HepG2 (cell line): ENCODE data around the gene ABCD1. TPM values are rescaled to one million over a fixed set of nuclear protein-coding genes. Genes with fewer than 3 reads are reported as not detected.

ENCODE experiments used
- FLYWCH1 ChIP-seq: sonication (generic); formaldehyde crosslinking; IDR thresholded peaks from 2 replicates; pipeline ENCODE4 v1.8.1; 2023; ENCODE audit warnings: mild to moderate bottlenecking, missing genetic modification reagents
- JARID2 ChIP-seq: sonication (generic); formaldehyde crosslinking; IDR thresholded peaks from 2 replicates; pipeline ENCODE4 v1.8.1; 2023; ENCODE audit warnings: missing genetic modification reagents, inconsistent platforms; ENCODE audit not compliant: insufficient replicate concordance
- MTF2 ChIP-seq: sonication (generic); formaldehyde crosslinking; IDR thresholded peaks from 2 replicates; pipeline ENCODE4 v1.5.0; 2020; ENCODE audit warnings: missing genetic modification reagents, borderline replicate concordance
- NCOA1 ChIP-seq: sonication (generic); formaldehyde crosslinking; IDR thresholded peaks from 2 replicates; pipeline ENCODE4 v1.9.0; 2021; ENCODE audit warnings: missing genetic modification reagents
- PRPF4 ChIP-seq: fragments of 200-400 bp; formaldehyde crosslinking; IDR thresholded peaks from 2 replicates; pipeline ENCODE4 v1.6.1; 2016; ENCODE audit warnings: low read length, low read depth; ENCODE audit not compliant: poor library complexity, severe bottlenecking
- SP140L ChIP-seq: sonication (generic); formaldehyde crosslinking; IDR thresholded peaks from 2 replicates; pipeline ENCODE4 v1.4.0; 2020; ENCODE audit warnings: missing genetic modification reagents, borderline replicate concordance
- SP4 ChIP-seq: sonication (generic); formaldehyde crosslinking; IDR thresholded peaks from 2 replicates; pipeline ENCODE4 v1.8.1; 2023; ENCODE audit warnings: mild to moderate bottlenecking, missing genetic modification reagents
- SUZ12 ChIP-seq: fragments of 150-350 bp; IDR thresholded peaks from 2 replicates; pipeline ENCODE4 v1.6.1; 2014; ENCODE audit warnings: low read depth, low read length
- ZBTB3 ChIP-seq: sonication (generic); formaldehyde crosslinking; IDR thresholded peaks from 2 replicates; pipeline ENCODE4 v1.4.0; 2020; ENCODE audit warnings: low read depth, mild to moderate bottlenecking, moderate library complexity, missing genetic modification reagents, borderline replicate concordance
- ZNF777 ChIP-seq: sonication (generic); formaldehyde crosslinking; IDR thresholded peaks from 2 replicates; pipeline ENCODE4 v1.4.0; 2020; ENCODE audit warnings: missing genetic modification reagents
- polyA plus RNA-seq, 8 experiments: library from polyadenylated mRNA; depleted of rRNA in 3 of 8; stranded (reverse) in 7 of 8; unstranded in 1 of 8; fragments of >200 nt; fragmentation: Illumina TruSeq in 4 of 8; extraction: Trizol in 4 of 8; gene quantifications; 2 replicates each; pipeline versions ENCODE4 v1.2.1 to v1.2.3, GENCODE V29; 2011 to 2016; ENCODE audit warnings: low read depth in 4 of 8, missing spikeins in 1 of 8, mixed read lengths in 1 of 8; ENCODE audit not compliant: insufficient read depth in 1 of 8
- total RNA-seq, 5 experiments: library from RNA; depleted of rRNA; stranded (reverse); fragments of >200 nt; fragmentation: Illumina TruSeq; extraction: Trizol; gene quantifications; 2 replicates each; pipeline ENCODE4 v1.2.3, GENCODE V29; 2016; ENCODE audit warnings: low read depth in 1 of 5
- TF ChIP-seq, protein P1 (sequence below): sonication (generic); formaldehyde crosslinking; IDR thresholded peaks from 2 replicates; pipeline ENCODE4 v1.8.1; 2023; ENCODE audit warnings: missing genetic modification reagents, inconsistent platforms, borderline replicate concordance
- TF ChIP-seq, protein P2 (sequence below): sonication (generic); formaldehyde crosslinking; IDR thresholded peaks from 2 replicates; pipeline ENCODE4 v1.8.0; 2023; ENCODE audit warnings: mild to moderate bottlenecking, missing genetic modification reagents
- TF ChIP-seq, protein P3 (sequence below): IDR thresholded peaks from 2 replicates; pipeline ENCODE4 v1.6.1; 2016
- TF ChIP-seq, protein P4 (sequence below): sonication (generic); formaldehyde crosslinking; conservative IDR thresholded peaks from 2 replicates; pipeline ENCODE4 v1.8.0; 2022; ENCODE audit warnings: mild to moderate bottlenecking, moderate library complexity, missing genetic modification reagents
- TF ChIP-seq, protein P5 (sequence below), 2 experiments: sonication (generic) in 1 of 2; formaldehyde crosslinking in 1 of 2; IDR thresholded peaks; 2 replicates each; pipeline versions ENCODE4 v1.4.0 to v1.6.1; 2016 to 2020; ENCODE audit warnings: borderline replicate concordance in 1 of 2, low read depth in 1 of 2, mild to moderate bottlenecking in 1 of 2, missing genetic modification reagents in 1 of 2
- TF ChIP-seq, protein P6 (sequence below): IDR thresholded peaks from 2 replicates; pipeline ENCODE4 v1.6.1; 2016; ENCODE audit warnings: control low read depth

The ABCD1 gene
- total and polyA plus RNA-seq, 2 of the 13 experiments (the other 11 are each of a cell fraction or from before 2014, with no cell fraction given): 11.4 to 15.9 TPM

DNA sequence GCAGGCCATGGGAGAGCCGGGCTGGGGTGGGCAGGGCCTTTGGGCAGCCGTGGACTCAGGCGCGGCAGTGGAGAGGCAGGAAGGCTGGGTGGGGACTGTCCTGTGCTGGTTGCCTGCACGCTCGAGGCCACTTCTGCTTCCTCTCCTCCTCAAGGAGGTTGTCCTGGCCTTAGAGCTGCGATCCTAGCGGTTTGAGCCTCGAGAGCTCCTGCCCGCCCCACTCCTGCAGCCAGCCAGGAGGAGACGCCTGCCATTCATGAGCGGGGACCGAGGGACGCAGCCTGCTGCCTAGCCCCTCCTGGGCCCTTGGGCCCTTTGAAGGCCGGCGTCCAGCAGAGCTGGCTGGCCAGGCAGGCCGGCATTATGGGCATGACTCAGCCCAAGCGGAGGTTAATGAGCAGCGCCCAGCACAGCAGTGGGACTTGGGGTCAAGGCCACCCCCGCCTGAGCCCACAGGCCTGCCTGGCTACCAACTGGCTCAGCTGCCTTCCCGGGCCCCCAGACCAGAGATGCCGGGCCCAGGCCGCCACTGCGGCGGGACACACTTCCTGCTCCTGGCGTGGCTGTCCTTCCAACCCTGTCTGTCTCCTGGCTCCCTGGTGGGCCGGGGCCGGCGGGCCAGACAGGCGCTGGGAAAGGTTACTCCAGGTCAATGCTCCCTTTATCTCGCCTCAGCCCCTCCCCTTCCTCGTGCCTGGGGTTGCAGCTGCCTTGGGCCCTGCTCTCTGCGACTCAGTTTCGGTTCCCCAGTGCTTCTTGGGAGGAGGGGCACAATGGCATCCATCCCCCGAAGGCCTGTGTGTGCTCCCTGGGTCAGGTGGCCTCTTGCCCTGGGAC, 1.8 kb downstream of the ABCD1 start (continued):
- TF ChIP-seq SUZ12 (no peak), FLYWCH1 (CRISPR knock-in tag) (no peak), SP140L (CRISPR knock-in tag) (no peak), ZNF777 (no peak), ZBTB3 (CRISPR knock-in tag) (no peak), NCOA1 (peak; percentile 71), JARID2 (CRISPR knock-in tag) (no peak), PRPF4 (no peak), MTF2 (CRISPR knock-in tag) (0 out of 2 replicates have a peak, but pooled peaks have one; percentile 29), SP4 (CRISPR knock-in tag) (peak; percentile 47; the same call in 1 of the 2 replicates)
- TF ChIP-seq, protein P1, sequence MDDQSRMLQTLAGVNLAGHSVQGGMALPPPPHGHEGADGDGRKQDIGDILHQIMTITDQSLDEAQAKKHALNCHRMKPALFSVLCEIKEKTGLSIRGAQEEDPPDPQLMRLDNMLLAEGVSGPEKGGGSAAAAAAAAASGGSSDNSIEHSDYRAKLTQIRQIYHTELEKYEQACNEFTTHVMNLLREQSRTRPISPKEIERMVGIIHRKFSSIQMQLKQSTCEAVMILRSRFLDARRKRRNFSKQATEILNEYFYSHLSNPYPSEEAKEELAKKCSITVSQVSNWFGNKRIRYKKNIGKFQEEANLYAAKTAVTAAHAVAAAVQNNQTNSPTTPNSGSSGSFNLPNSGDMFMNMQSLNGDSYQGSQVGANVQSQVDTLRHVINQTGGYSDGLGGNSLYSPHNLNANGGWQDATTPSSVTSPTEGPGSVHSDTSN (CRISPR knock-in tag): no peak
- TF ChIP-seq, protein P2, sequence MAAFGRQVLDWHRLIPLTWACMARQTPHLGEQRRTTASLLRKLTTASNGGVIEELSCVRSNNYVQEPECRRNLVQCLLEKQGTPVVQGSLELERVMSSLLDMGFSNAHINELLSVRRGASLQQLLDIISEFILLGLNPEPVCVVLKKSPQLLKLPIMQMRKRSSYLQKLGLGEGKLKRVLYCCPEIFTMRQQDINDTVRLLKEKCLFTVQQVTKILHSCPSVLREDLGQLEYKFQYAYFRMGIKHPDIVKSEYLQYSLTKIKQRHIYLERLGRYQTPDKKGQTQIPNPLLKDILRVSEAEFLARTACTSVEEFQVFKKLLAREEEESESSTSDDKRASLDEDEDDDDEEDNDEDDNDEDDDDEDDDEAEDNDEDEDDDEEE (CRISPR knock-in tag): no peak
- TF ChIP-seq, protein P3, sequence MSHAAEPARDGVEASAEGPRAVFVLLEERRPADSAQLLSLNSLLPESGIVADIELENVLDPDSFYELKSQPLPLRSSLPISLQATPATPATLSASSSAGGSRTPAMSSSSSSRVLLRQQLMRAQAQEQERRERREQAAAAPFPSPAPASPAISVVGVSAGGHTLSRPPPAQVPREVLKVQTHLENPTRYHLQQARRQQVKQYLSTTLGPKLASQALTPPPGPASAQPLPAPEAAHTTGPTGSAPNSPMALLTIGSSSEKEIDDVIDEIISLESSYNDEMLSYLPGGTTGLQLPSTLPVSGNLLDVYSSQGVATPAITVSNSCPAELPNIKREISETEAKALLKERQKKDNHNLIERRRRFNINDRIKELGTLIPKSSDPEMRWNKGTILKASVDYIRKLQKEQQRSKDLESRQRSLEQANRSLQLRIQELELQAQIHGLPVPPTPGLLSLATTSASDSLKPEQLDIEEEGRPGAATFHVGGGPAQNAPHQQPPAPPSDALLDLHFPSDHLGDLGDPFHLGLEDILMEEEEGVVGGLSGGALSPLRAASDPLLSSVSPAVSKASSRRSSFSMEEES: no peak
- TF ChIP-seq, protein P4, sequence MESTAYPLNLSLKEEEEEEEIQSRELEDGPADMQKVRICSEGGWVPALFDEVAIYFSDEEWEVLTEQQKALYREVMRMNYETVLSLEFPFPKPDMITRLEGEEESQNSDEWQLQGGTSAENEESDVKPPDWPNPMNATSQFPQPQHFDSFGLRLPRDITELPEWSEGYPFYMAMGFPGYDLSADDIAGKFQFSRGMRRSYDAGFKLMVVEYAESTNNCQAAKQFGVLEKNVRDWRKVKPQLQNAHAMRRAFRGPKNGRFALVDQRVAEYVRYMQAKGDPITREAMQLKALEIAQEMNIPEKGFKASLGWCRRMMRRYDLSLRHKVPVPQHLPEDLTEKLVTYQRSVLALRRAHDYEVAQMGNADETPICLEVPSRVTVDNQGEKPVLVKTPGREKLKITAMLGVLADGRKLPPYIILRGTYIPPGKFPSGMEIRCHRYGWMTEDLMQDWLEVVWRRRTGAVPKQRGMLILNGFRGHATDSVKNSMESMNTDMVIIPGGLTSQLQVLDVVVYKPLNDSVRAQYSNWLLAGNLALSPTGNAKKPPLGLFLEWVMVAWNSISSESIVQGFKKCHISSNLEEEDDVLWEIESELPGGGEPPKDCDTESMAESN: no peak; the same call in 1 of the 2 replicates
- TF ChIP-seq, protein P5, sequence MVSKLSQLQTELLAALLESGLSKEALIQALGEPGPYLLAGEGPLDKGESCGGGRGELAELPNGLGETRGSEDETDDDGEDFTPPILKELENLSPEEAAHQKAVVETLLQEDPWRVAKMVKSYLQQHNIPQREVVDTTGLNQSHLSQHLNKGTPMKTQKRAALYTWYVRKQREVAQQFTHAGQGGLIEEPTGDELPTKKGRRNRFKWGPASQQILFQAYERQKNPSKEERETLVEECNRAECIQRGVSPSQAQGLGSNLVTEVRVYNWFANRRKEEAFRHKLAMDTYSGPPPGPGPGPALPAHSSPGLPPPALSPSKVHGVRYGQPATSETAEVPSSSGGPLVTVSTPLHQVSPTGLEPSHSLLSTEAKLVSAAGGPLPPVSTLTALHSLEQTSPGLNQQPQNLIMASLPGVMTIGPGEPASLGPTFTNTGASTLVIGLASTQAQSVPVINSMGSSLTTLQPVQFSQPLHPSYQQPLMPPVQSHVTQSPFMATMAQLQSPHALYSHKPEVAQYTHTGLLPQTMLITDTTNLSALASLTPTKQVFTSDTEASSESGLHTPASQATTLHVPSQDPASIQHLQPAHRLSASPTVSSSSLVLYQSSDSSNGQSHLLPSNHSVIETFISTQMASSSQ (IDR thresholded peaks at IDR 0.05; ENCODE audit: low read depth): no peak
- TF ChIP-seq, protein P5 (CRISPR knock-in tag; IDR thresholded peaks at IDR 0.05; ENCODE audit: borderline replicate concordance): peak; percentile 55; the same call in 1 of the 2 replicates
- TF ChIP-seq, protein P6, sequence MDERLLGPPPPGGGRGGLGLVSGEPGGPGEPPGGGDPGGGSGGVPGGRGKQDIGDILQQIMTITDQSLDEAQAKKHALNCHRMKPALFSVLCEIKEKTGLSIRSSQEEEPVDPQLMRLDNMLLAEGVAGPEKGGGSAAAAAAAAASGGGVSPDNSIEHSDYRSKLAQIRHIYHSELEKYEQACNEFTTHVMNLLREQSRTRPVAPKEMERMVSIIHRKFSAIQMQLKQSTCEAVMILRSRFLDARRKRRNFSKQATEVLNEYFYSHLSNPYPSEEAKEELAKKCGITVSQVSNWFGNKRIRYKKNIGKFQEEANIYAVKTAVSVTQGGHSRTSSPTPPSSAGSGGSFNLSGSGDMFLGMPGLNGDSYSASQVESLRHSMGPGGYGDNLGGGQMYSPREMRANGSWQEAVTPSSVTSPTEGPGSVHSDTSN (CRISPR knock-in tag): no peak
